Measurements from ENCODE around the gene ARHGAP6.

DNA sequence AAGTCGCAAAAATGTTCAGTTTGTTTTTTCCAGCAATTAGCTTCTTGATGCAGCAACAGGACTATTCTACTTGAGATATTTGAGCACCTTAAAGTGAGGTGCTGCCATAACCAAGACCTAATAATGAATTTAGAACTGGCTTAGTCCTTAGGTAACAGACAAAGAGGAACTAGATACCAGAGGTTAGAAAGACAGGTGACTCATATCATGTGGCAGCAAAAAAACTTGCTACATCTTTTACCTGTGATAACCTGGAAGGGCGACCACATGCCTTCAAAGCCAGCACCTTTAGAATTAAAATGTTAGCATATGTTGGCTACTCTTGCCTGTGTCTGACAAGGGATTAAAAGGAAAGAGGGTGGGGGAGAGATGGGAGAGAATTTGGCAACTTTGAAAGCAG is 90.4 kb downstream of the ARHGAP6 start:
- TF ChIP-seq POLR2AphosphoS5 (IDR thresholded peaks at IDR 0.05; ENCODE audit: low read depth, low read length) = no peak
- TF ChIP-seq POLR2A (IDR thresholded peaks at IDR 0.05; ENCODE audit: low read depth, low read length) = no peak

Data from GM12892 (cell line).